Epithelial cell of esophagus (primary cell): ENCODE results near the gene MPDU1.

ENCODE experiments used
- DNase-seq: peaks from one replicate; pipeline ENCODE4 v3.0.0; 2010; ENCODE audit warnings: low read depth
- H3K4me3 ChIP-seq: 2 replicates; pipeline ENCODE4 v1.5.1; 2011; ENCODE audit warnings: mild to moderate bottlenecking, low read length, control low read depth
- TF ChIP-seq, protein P1 (sequence below): IDR thresholded peaks from 2 replicates; pipeline ENCODE4 v1.5.1; 2011; ENCODE audit warnings: low read depth, mild to moderate bottlenecking, low read length, control low read depth, inconsistent platforms; ENCODE audit not compliant: insufficient read depth; ENCODE audit errors: missing control alignments

Gene MPDU1

DNA sequence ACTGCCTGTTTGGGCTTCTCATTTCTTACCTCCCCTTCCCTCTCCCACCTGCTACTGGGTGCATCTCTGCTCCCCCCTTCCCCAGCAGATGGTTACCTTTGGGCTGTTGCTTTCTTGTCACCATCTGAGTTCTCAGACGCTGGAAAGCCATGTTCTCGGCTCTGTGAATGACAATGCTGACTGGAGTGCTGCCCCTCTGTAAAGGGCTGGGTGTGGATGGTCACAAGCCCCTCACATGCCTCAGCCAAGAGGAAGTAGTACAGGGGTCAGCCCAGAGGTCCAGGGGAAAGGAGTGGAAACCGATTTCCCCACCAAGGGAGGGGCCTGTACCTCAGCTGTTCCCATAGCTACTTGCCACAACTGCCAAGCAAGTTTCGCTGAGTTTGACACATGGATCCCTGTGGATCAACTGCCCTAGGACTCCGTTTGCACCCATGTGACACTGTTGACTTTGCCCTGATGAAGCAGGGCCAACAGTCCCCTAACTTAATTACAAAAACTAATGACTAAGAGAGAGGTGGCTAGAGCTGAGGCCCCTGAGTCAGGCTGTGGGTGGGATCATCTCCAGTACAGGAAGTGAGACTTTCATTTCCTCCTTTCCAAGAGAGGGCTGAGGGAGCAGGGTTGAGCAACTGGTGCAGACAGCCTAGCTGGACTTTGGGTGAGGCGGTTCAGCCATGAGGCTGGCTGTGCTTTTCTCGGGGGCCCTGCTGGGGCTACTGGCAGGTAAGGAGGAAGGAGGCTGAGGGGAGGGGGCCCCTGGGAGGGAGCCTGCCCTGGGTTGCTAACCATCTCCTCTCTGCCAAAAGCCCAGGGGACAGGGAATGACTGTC, 4.4 kb upstream of the MPDU1 start, which contains the start of gene CD68:
Gene CD68 (plus strand): TSS at position 638 of the 833 bp plus-strand sequence. CDS start 40 bp downstream, at position 678.
- H3K4me3 ChIP-seq: peak within 1 kb of the TSS; percentile 35
- TF ChIP-seq, protein P1, sequence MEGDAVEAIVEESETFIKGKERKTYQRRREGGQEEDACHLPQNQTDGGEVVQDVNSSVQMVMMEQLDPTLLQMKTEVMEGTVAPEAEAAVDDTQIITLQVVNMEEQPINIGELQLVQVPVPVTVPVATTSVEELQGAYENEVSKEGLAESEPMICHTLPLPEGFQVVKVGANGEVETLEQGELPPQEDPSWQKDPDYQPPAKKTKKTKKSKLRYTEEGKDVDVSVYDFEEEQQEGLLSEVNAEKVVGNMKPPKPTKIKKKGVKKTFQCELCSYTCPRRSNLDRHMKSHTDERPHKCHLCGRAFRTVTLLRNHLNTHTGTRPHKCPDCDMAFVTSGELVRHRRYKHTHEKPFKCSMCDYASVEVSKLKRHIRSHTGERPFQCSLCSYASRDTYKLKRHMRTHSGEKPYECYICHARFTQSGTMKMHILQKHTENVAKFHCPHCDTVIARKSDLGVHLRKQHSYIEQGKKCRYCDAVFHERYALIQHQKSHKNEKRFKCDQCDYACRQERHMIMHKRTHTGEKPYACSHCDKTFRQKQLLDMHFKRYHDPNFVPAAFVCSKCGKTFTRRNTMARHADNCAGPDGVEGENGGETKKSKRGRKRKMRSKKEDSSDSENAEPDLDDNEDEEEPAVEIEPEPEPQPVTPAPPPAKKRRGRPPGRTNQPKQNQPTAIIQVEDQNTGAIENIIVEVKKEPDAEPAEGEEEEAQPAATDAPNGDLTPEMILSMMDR: no peak
- peak; percentile 98 for DNase-seq

DNA sequence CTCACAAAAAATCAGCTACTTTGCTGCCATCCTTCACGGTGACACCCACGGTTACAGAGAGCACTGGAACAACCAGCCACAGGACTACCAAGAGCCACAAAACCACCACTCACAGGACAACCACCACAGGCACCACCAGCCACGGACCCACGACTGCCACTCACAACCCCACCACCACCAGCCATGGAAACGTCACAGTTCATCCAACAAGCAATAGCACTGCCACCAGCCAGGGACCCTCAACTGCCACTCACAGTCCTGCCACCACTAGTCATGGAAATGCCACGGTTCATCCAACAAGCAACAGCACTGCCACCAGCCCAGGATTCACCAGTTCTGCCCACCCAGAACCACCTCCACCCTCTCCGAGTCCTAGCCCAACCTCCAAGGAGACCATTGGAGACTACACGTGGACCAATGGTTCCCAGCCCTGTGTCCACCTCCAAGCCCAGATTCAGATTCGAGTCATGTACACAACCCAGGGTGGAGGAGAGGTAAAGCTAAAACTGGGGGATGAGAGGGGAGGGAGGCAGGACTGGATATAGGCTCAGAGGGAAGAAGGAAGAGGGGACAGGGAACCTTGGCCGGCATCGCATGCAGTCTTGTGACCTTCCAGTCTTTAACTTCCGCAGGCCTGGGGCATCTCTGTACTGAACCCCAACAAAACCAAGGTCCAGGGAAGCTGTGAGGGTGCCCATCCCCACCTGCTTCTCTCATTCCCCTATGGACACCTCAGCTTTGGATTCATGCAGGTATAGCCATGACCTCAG, 3.6 kb upstream of the MPDU1 start:
- no peak for DNase-seq
- TF ChIP-seq, protein P1: no peak
- peak overlapping the region; percentile 35 for H3K4me3 ChIP-seq

DNA sequence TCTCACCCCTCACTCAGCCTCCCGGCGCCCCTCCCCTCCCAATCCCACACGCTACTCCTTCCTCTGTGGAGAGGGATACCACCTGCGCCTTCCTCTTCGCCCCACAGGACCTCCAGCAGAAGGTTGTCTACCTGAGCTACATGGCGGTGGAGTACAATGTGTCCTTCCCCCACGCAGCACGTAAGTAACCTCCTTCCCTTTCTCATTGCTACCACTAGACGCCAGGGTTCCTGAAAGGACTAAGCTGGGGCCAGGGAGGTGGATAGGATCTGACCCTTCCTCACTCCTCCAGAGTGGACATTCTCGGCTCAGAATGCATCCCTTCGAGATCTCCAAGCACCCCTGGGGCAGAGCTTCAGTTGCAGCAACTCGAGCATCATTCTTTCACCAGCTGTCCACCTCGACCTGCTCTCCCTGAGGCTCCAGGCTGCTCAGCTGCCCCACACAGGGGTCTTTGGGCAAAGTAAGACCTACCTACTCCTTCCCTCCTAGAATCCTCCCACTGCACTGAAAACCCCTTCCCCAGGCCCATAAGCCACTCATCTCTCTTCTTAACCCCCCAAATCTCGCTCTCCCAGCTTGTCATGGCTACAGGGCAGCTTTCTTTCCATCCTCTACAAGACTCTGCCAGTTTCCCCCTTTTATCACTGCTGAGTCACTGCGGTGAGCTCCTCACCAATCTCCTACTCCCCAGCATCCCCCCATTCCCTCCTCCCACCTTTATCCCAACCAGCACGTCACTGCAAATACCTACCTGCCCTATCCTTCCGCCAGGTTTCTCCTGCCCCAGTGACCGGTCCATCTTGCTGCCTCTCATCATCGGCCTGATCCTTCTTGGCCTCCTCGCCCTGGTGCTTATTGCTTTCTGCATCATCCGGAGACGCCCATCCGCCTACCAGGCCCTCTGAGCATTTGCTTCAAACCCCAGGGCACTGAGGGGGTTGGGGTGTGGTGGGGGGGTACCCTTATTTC, 2.8 kb upstream of the MPDU1 start:
- no peak overlapping the region for H3K4me3 ChIP-seq
- DNase-seq: peak; percentile 60
- TF ChIP-seq, protein P1: no peak

DNA sequence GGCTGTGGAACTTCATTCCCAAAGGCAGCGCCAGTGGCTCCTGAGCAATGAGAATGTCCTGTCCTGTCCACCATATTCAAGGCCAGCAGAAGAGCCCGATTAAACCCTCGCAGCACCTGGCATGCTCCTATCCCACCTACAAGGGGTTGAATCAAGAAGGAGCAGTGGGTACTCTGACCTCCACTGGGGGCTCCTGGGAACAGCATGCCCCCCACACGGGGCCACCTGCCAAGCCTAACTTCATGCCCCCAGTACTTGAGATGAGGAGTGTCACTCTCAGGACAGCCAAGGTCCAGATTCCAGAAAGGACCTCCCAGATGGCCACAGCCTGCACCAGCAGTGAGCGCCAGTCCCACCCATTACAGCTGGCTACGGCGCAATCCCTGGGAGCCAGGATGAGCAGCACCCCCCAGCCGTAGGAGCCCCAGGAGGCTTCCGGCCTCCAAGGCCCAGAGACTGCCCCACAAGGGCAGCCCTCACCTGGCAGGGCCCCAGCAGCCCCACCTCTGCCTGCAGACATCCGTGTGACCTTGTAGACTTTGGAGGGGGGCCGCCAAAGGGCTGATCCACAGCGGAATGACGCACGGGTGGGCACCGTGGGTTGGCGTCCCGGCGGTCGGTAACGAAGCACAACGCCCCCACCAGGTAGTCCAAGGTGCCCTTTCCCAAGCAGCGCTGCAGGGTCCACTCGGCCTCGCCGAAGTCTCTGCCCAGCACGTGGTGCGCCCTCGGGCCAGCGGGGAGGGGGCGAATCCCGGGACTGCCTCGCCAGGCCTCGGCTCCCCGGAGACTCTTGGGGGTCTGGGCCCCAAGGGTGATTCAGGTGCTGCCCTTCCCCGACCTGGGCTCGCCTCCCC, 1.0 kb upstream of the MPDU1 start:
- peak overlapping the region; percentile 93 for H3K4me3 ChIP-seq
- TF ChIP-seq, protein P1: no peak
- no peak for DNase-seq

DNA sequence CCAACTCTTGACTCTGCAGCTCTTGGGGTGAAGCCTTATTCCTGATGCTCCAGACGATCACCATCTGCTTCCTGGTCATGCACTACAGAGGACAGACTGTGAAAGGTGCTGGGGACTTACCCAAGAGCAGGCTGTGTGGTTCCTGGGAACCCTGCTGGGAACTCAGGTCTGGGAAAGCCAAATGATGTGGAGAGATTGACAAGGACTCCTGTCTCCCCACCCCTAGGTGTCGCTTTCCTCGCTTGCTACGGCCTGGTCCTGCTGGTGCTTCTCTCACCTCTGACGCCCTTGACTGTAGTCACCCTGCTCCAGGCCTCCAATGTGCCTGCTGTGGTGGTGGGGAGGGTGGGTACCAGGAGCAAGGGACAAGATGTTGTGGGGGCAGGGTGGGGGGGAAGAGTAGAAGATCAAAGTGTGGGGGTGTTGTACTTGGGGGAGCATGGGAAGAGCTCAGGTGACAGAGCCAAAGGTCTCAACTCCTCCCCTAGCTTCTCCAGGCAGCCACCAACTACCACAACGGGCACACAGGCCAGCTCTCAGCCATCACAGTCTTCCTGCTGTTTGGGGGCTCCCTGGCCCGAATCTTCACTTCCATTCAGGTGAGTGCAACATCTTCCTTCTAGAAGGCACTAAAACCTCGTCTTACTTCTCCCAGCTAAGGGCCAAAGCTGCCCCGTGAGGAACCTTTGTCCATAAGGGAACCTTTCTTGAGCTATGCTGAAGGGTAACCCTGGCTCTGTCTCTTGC, 3.2 kb downstream of the MPDU1 start:
- H3K4me3 ChIP-seq: peak overlapping the region; percentile 94

More for the DNA sequence above, 3.2 kb downstream of the MPDU1 start:
- TF ChIP-seq, protein P1: peak; percentile 74
- DNase-seq: peak; percentile 83
